Chondrocyte (in vitro differentiated cells): ENCODE results near the gene PTK7. TPM values are rescaled to one million over a fixed set of nuclear protein-coding genes. Genes with fewer than 3 reads are reported as not detected.
"Not testable (repeated sequence)": the region's sequence is repeated elsewhere in the genome, so short reads cannot be mapped to it uniquely, and the experiment has no call there.

Source experiments
- DNase-seq: peaks from one replicate; pipeline ENCODE4 v3.0.0; 2021; ENCODE audit warnings: mixed read lengths, low spot score
- H3K27ac Mint-ChIP-seq: one replicate; pipeline ENCODE4 v1.8.0; 2021; ENCODE audit warnings: mild to moderate bottlenecking, moderate library complexity, mixed read lengths; ENCODE audit not compliant: unreplicated experiment
- H3K27me3 Mint-ChIP-seq: 2 replicates; pipeline ENCODE4 v1.8.0; 2021; ENCODE audit warnings: low read depth, mixed read lengths
- H3K36me3 Mint-ChIP-seq: 2 replicates; pipeline ENCODE4 v1.8.0; 2021; ENCODE audit warnings: low read depth, mixed read lengths
- H3K4me1 Mint-ChIP-seq: 2 replicates; pipeline ENCODE4 v1.8.0; 2021; ENCODE audit warnings: low read depth, mild to moderate bottlenecking, mixed read lengths
- H3K4me3 Mint-ChIP-seq: one replicate; pipeline ENCODE4 v1.8.0; 2021; ENCODE audit warnings: mild to moderate bottlenecking, moderate library complexity, mixed read lengths; ENCODE audit not compliant: unreplicated experiment
- H3K9me3 Mint-ChIP-seq: 2 replicates; pipeline ENCODE4 v1.8.0; 2021; ENCODE audit warnings: low read depth, mixed read lengths
- CTCF ChIP-seq: fragments of 200-600 bp; sonication (generic); IDR thresholded peaks from 2 replicates; pipeline ENCODE4 v1.5.0; 2021; ENCODE audit warnings: antibody characterized with exemption, mild to moderate bottlenecking, moderate library complexity
- total RNA-seq: library from RNA; stranded (reverse); gene quantifications from 3 replicates; pipeline ENCODE4 v1.2.1, GENCODE V29; 2021

The PTK7 gene
- total RNA-seq, 1 donor from 2014 or later: 288 TPM

GRCh38 chr6:43038727-43039126 lies 37.4 kb upstream of the PTK7 start:
- no peak for DNase-seq
- H3K27ac Mint-ChIP-seq: no peak overlapping the region
- no peak for TF ChIP-seq CTCF
- no peaks in the 10 kb centered on the region for H3K27me3 Mint-ChIP-seq
- peaks cover 49% of the 10 kb centered on the region for H3K36me3 Mint-ChIP-seq
- no peaks in the 10 kb centered on the region for H3K9me3 Mint-ChIP-seq
- H3K4me1 Mint-ChIP-seq: peaks cover 3% of the 10 kb centered on the region
- H3K4me3 Mint-ChIP-seq: no peak overlapping the region

GRCh38 chr6:43040542-43041257 lies 35.4 kb upstream of the PTK7 start:
- H3K4me1 Mint-ChIP-seq: peaks cover 2% of the 10 kb centered on the region
- H3K36me3 Mint-ChIP-seq: peaks cover 56% of the 10 kb centered on the region
- H3K9me3 Mint-ChIP-seq: no peaks in the 10 kb centered on the region
- no peak overlapping the region for H3K4me3 Mint-ChIP-seq
- DNase-seq: no peak
- H3K27me3 Mint-ChIP-seq: no peaks in the 10 kb centered on the region
- TF ChIP-seq CTCF: no peak
- no peak overlapping the region for H3K27ac Mint-ChIP-seq

- H3K36me3 Mint-ChIP-seq: peaks cover 60% of the 10 kb centered on the region
- DNase-seq, H3K4me1 Mint-ChIP-seq, H3K27me3 Mint-ChIP-seq, H3K4me3 Mint-ChIP-seq, H3K27ac Mint-ChIP-seq, H3K9me3 Mint-ChIP-seq: not testable (repeated sequence)
Observed at GRCh38 chr6:43041475-43041874, 34.6 kb upstream of the PTK7 start.

GRCh38 chr6:43043310-43043709 lies 32.8 kb upstream of the PTK7 start:
- H3K4me1 Mint-ChIP-seq: no peaks in the 10 kb centered on the region
- H3K9me3 Mint-ChIP-seq: no peaks in the 10 kb centered on the region
- H3K27me3 Mint-ChIP-seq: no peaks in the 10 kb centered on the region
- no peak for TF ChIP-seq CTCF
- H3K36me3 Mint-ChIP-seq: peaks cover 54% of the 10 kb centered on the region
- H3K4me3 Mint-ChIP-seq: no peak overlapping the region
- no peak overlapping the region for H3K27ac Mint-ChIP-seq
- DNase-seq: no peak

- H3K27ac Mint-ChIP-seq: no peak overlapping the region
- peaks cover 54% of the 10 kb centered on the region for H3K36me3 Mint-ChIP-seq
- no peaks in the 10 kb centered on the region for H3K27me3 Mint-ChIP-seq
Observed at GRCh38 chr6:43045371-43045930, 30.7 kb upstream of the PTK7 start.

More at GRCh38 chr6:43045371-43045930, 30.7 kb upstream of the PTK7 start:
- H3K4me3 Mint-ChIP-seq: no peak overlapping the region
- peaks cover 9% of the 10 kb centered on the region for H3K4me1 Mint-ChIP-seq
- DNase-seq: no peak
- no peaks in the 10 kb centered on the region for H3K9me3 Mint-ChIP-seq
- no peak for TF ChIP-seq CTCF
